Keratinocyte (primary cell): ENCODE results near the gene PSMB1. TPM values are rescaled to one million over a fixed set of nuclear protein-coding genes. Genes with fewer than 3 reads are reported as not detected.

ENCODE experiments used
- DNase-seq: peaks from one replicate; pipeline ENCODE4 v3.0.0-alpha.2; 2011; ENCODE audit warnings: low read depth, missing footprints, low spot score
- FAIRE-seq: peaks from 2 replicates; lab custom pipeline; 2011; peaks lifted over from hg19 to GRCh38; lab: Jason Lieb, UNC
- H2AFZ ChIP-seq: 2 replicates; pipeline ENCODE4 v1.6.0; 2012; ENCODE audit warnings: low read length, control low read depth, inconsistent platforms; ENCODE audit not compliant: control insufficient read depth
- H3K27ac ChIP-seq: 2 replicates; pipeline ENCODE4 v1.5.1; 2011; ENCODE audit warnings: low read length; ENCODE audit not compliant: control insufficient read depth, insufficient read depth
- H3K27me3 ChIP-seq: 3 replicates; pipeline ENCODE4 v1.6.0; 2011; ENCODE audit warnings: low read length; ENCODE audit not compliant: control insufficient read depth, insufficient read depth; ENCODE audit errors: extremely low read depth
- H3K36me3 ChIP-seq, 2 experiments: 2 replicates in 1 of 2; 3 replicates in 1 of 2; pipeline ENCODE4 v1.5.1; 2011; ENCODE audit warnings: low read length in 2 of 2, mild to moderate bottlenecking in 1 of 2; ENCODE audit not compliant: control insufficient read depth in 2 of 2, insufficient read depth in 2 of 2; ENCODE audit errors: extremely low read depth in 1 of 2
- H3K4me1 ChIP-seq: 3 replicates; pipeline ENCODE4 v1.5.1; 2011; ENCODE audit warnings: low read length; ENCODE audit not compliant: control insufficient read depth, insufficient read depth; ENCODE audit errors: extremely low read depth
- H3K4me2 ChIP-seq: 3 replicates; pipeline ENCODE4 v1.6.0; 2011; ENCODE audit warnings: low read depth, low read length; ENCODE audit not compliant: control insufficient read depth, insufficient read depth; ENCODE audit errors: extremely low read depth
- H3K4me3 ChIP-seq, 3 experiments: fragments of 200-600 bp in 1 of 3; sonication (generic) in 1 of 3; 2 replicates in 2 of 3; 3 replicates in 1 of 3; pipeline ENCODE4 v1.5.1; 2011 to 2016; ENCODE audit warnings: low read length in 3 of 3, mild to moderate bottlenecking in 3 of 3, control low read depth in 2 of 3, inconsistent platforms in 1 of 3, low read depth in 1 of 3, mixed read lengths in 1 of 3, mixed run types in 1 of 3, moderate library complexity in 1 of 3; ENCODE audit not compliant: control insufficient read depth in 2 of 3, insufficient read depth in 2 of 3; ENCODE audit errors: extremely low read depth in 1 of 3
- H3K79me2 ChIP-seq: 2 replicates; pipeline ENCODE4 v1.6.0; 2012; ENCODE audit warnings: low read length; ENCODE audit not compliant: control insufficient read depth, insufficient read depth
- H3K9ac ChIP-seq: 3 replicates; pipeline ENCODE4 v1.6.0; 2011; ENCODE audit warnings: low read length; ENCODE audit not compliant: control insufficient read depth, insufficient read depth; ENCODE audit errors: extremely low read depth
- H3K9me1 ChIP-seq: 3 replicates; pipeline ENCODE4 v1.6.0; 2011; ENCODE audit warnings: low read length; ENCODE audit not compliant: control insufficient read depth, insufficient read depth; ENCODE audit errors: extremely low read depth
- H3K9me3 ChIP-seq: 2 replicates; pipeline ENCODE4 v1.5.1; 2012; ENCODE audit warnings: low read depth, low read length; ENCODE audit not compliant: control insufficient read depth
- H4K20me1 ChIP-seq: 3 replicates; pipeline ENCODE4 v1.6.0; 2011; ENCODE audit warnings: low read length; ENCODE audit not compliant: control insufficient read depth, insufficient read depth; ENCODE audit errors: extremely low read depth
- EZH2 ChIP-seq: IDR thresholded peaks from one replicate; pipeline ENCODE4 v1.6.1; 2012; ENCODE audit warnings: inconsistent platforms, mild to moderate bottlenecking, low read length, moderate library complexity
- dilution Hi-C: fragments of 300-500 bp; cut with MboI; formaldehyde crosslinking; loops from one replicate; pipeline ENCODE4 v1.7.0; 2020; ENCODE audit warnings: low sequenced_read_pairs; ENCODE audit not compliant: extremely low pct_ligation_motif_present
- polyA minus RNA-seq, 3 experiments: library from RNA; depleted of rRNA, polyadenylated mRNA; stranded (reverse); fragments of >200 nt; gene quantifications; 1 replicate in 1 of 3; 2 replicates in 1 of 3; 3 replicates in 1 of 3; pipeline ENCODE4 v1.2.3, GENCODE V29; 2011
- polyA plus RNA-seq, 5 experiments: library from polyadenylated mRNA; depleted of rRNA in 3 of 5; stranded (reverse) in 3 of 5; stranded (forward) in 1 of 5; unstranded in 1 of 5; fragments of >200 nt; gene quantifications; 1 replicate in 1 of 5; 2 replicates in 3 of 5; 3 replicates in 1 of 5; pipeline versions ENCODE4 v1.2.1 to v1.2.3, GENCODE V29; 2011 to 2012; ENCODE audit warnings: missing spikeins in 2 of 5, low read depth in 1 of 5, low replicate concordance in 1 of 5
- TF ChIP-seq, protein P1 (sequence below), 3 experiments: IDR thresholded peaks in 1 of 3; conservative IDR thresholded peaks in 1 of 3; optimal IDR thresholded peaks in 1 of 3; 2 replicates in 2 of 3; 3 replicates in 1 of 3; pipeline versions ENCODE3 to v1.5.1; 2011; ENCODE audit warnings: low read length in 3 of 3, mild to moderate bottlenecking in 3 of 3, moderate library complexity in 2 of 3, control low read depth in 1 of 3, inconsistent platforms in 1 of 3; ENCODE audit not compliant: insufficient read depth in 2 of 3; ENCODE audit errors: extremely low read depth in 1 of 3

PSMB1 gene
- polyA plus RNA-seq (339 to 438 TPM (median 430 TPM) in 3 replicates), polyA minus RNA-seq (66.2 to 278 TPM (median 255 TPM) in 3 replicates)
- polyA plus RNA-seq (2011; ENCODE audit: low read depth): 94.6 TPM
- polyA plus RNA-seq (2011; cell fraction: cytosol; rRNA removed): 364 and 398 TPM in 2 replicates
- polyA plus RNA-seq (2011; cell fraction: nucleus; rRNA removed): 242 and 315 TPM in 2 replicates
- 214 and 257 TPM in 2 replicates for polyA plus RNA-seq (2012; ENCODE audit: low replicate concordance)
- polyA minus RNA-seq (2011; cell fraction: cytosol; rRNA and poly(A)+ RNA removed): 155 TPM
- 46.3 and 61.4 TPM in 2 replicates for polyA minus RNA-seq (2011; cell fraction: nucleus; rRNA and poly(A)+ RNA removed)

- Histone ChIP-seq H3K36me3 (peaks cover 8 to 11% of the 10 kb centered on the region in 2 experiments), H3K79me2 (peaks cover 86% of the 10 kb centered on the region), H3K9me3 (no peaks in the 10 kb centered on the region), H3K4me3 (peak within 1 kb of the TSS; percentile 90 to 99 (median 95)), H3K9me1 (no peaks in the 10 kb centered on the region), H3K9ac (peak within 1 kb of the TSS; percentile 98), H2AFZ (peak within 1 kb of the TSS; percentile 100), H3K27ac (peak within 1 kb of the TSS; percentile 98), H3K4me2 (peak within 1 kb of the TSS; percentile 100), H3K27me3 (no peaks in the 10 kb centered on the region), H4K20me1 (peaks cover 4% of the 10 kb centered on the region), H3K4me1 (peaks cover 28% of the 10 kb centered on the region)
- FAIRE-seq (peak; percentile 86), DNase-seq (peak; percentile 56)
- dilution Hi-C loops: no loop called here
- no peak for TF ChIP-seq EZH2
- TF ChIP-seq, protein P1, sequence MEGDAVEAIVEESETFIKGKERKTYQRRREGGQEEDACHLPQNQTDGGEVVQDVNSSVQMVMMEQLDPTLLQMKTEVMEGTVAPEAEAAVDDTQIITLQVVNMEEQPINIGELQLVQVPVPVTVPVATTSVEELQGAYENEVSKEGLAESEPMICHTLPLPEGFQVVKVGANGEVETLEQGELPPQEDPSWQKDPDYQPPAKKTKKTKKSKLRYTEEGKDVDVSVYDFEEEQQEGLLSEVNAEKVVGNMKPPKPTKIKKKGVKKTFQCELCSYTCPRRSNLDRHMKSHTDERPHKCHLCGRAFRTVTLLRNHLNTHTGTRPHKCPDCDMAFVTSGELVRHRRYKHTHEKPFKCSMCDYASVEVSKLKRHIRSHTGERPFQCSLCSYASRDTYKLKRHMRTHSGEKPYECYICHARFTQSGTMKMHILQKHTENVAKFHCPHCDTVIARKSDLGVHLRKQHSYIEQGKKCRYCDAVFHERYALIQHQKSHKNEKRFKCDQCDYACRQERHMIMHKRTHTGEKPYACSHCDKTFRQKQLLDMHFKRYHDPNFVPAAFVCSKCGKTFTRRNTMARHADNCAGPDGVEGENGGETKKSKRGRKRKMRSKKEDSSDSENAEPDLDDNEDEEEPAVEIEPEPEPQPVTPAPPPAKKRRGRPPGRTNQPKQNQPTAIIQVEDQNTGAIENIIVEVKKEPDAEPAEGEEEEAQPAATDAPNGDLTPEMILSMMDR (optimal IDR thresholded peaks at IDR 0.05 in 1 of 3, IDR thresholded peaks at IDR 0.05 in 1 of 3, conservative IDR thresholded peaks at IDR 0.05 in 1 of 3; ENCODE audit: extremely low read depth in 1 of 3, insufficient read depth in 2 of 3, low read length in 3 of 3): no peak
Measured at GRCh38 chr6:170552765-170553533, at the start of gene PSMB1. Gene PSMB1 (minus strand): TSS chr6:170553307. CDS start chr6:170553242, 65 bp downstream.

DNA sequence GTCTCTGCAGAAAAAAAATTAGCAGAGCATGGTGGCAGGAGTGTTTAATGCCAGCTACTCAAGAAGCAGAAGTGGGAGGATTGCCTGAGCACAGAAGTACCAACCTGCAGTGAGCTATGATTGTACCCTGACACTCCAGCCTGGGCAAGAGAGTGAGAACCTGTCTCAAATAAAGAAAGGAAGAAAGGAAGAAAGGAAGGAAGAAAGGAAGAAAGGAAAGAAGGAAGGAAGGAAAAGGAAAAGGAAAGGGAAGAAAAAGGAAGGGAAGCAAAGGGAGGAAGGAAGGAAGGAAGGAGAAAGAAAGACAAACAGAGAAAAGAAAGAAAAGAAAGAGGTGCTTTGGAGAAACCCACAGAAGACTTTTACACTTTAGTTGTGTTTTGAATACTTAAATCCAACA lies 44.2 kb upstream of the PSMB1 start:
- Histone ChIP-seq H3K27ac (no peak overlapping the region), H3K79me2 (no peaks in the 10 kb centered on the region), H3K36me3 (no peaks in the 10 kb centered on the region), H3K4me2 (no peak overlapping the region), H3K27me3 (peaks cover 9% of the 10 kb centered on the region), H3K4me1 (no peaks in the 10 kb centered on the region), H3K9ac (no peak overlapping the region), H3K9me1 (no peaks in the 10 kb centered on the region), H2AFZ (no peak overlapping the region), H3K9me3 (no peaks in the 10 kb centered on the region), H4K20me1 (no peaks in the 10 kb centered on the region), H3K4me3 (no peak overlapping the region)
- FAIRE-seq (no peak), DNase-seq (no peak)
- dilution Hi-C loops: no loop called here
- TF ChIP-seq, protein P1 (optimal IDR thresholded peaks at IDR 0.05 in 1 of 3, IDR thresholded peaks at IDR 0.05 in 1 of 3, conservative IDR thresholded peaks at IDR 0.05 in 1 of 3; ENCODE audit: extremely low read depth in 1 of 3, insufficient read depth in 2 of 3, low read length in 3 of 3): no peak
- no peak for TF ChIP-seq EZH2
